ENCODE results near the gene KIF26A. TPM values are rescaled to one million over a fixed set of nuclear protein-coding genes. Genes with fewer than 3 reads are reported as not detected.

Gene KIF26A
- total RNA-seq, 1 donor from 2014 or later = 5.9 TPM

- DNase-seq (peak; percentile 35), ATAC-seq (no peak)
- Histone ChIP-seq H3K36me3 (no peaks in the 10 kb centered on the region), H3K4me3 (no peak overlapping the region), H3K27me3 (no peaks in the 10 kb centered on the region), H3K4me1 (peaks cover 2% of the 10 kb centered on the region), H3K9me3 (no peaks in the 10 kb centered on the region), H3K27ac (no peak overlapping the region)
- intact Hi-C loops (cut with DNase I) = no loop called here
- no peak for TF ChIP-seq CTCF (IDR thresholded peaks at IDR 0.05)
Measured at GRCh38 chr14:104226421-104227383, 88.3 kb downstream of the KIF26A start.

DNA sequence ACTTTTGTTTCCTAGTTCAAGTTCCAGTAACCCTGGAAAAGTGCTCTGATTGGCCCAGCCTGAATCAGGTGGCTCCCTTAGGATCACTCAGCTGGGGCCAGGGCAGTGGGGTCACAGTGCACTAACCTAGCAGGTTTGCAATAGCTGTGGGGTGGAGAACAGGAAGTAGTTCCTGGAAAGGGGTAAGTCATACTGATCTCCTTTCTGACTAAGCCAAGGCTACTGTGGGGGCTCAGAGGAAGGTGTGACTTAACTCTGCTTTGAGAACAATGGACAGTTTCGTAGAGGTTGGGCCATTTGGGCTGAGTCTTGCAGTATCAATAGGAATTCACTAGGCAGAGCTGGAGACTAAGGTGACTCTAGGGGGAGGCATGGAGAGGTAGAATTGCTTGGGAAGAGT is 89.4 kb downstream of the KIF26A start:
- no peaks in the 10 kb centered on the region for H3K36me3 ChIP-seq
- DNase-seq = peak; percentile 7
- no peaks in the 10 kb centered on the region for H3K9me3 ChIP-seq
- peaks cover 2% of the 10 kb centered on the region for H3K4me1 ChIP-seq
- no peak overlapping the region for H3K27ac ChIP-seq
- no peak overlapping the region for H3K4me3 ChIP-seq
- intact Hi-C loops (cut with DNase I) = no loop called here
- H3K27me3 ChIP-seq = no peaks in the 10 kb centered on the region
- no peak for ATAC-seq
- no peak for TF ChIP-seq CTCF (IDR thresholded peaks at IDR 0.05)

GRCh38 chr14:104228221-104228620 is 89.8 kb downstream of the KIF26A start:
- Histone ChIP-seq H3K9me3 (no peaks in the 10 kb centered on the region), H3K4me3 (no peak overlapping the region), H3K36me3 (no peaks in the 10 kb centered on the region), H3K27me3 (no peaks in the 10 kb centered on the region), H3K4me1 (peaks cover 2% of the 10 kb centered on the region), H3K27ac (no peak overlapping the region)
- no peak for ATAC-seq
- TF ChIP-seq CTCF (IDR thresholded peaks at IDR 0.05) = no peak
- intact Hi-C loops (cut with DNase I) = no loop called here
- DNase-seq = peak; percentile 40

DNA sequence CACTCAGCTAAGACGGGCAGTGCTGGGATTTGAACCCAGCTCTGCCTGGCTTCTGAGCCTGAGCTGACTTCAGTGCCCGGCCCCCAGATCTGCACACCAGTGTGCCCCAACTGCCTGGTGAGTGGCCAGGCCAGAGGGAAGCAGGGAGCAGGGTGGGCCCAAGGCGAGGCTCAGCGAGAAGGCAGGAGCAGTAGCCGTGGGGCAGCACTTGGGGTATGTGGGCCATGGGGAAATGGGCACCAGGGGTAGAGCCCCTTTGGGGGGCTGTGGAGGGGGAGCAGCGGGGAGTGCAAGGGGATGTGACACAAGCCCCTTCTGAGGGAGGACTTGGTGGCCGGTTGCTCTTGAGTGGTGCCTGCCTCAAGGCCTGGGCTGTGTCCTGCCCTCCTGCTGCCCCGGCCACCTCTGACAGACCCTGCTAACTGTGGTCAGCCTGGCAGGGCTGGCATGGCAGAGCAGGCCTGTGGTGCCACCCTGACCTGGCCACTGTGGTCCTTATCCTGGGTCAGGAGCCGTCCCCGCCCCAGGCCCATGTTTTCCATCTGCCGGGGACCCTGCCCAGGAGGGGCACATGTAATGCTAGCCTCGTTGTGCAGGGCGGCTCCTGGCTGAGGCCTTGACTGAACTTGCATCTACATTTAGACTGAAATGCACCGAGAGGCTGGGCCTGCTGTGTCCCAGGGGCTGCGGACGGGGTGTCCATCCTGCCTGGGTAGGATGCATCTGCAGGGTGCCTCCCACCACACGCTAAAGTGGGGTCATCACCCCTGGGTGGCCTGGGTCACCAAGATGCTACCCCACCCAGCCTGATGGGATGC is 90.5 kb downstream of the KIF26A start:
- intact Hi-C loops (cut with DNase I) = no loop called here
- Histone ChIP-seq H3K9me3 (peaks cover 1% of the 10 kb centered on the region), H3K4me1 (peaks cover 2% of the 10 kb centered on the region), H3K4me3 (no peak overlapping the region), H3K27me3 (no peaks in the 10 kb centered on the region), H3K36me3 (no peaks in the 10 kb centered on the region), H3K27ac (no peak overlapping the region)
- DNase-seq (no peak), ATAC-seq (no peak)
- TF ChIP-seq CTCF (IDR thresholded peaks at IDR 0.05) = no peak

GRCh38 chr14:104229534-104230055 is 91.2 kb downstream of the KIF26A start:
- DNase-seq (no peak), ATAC-seq (no peak)
- Histone ChIP-seq H3K4me3 (no peak overlapping the region), H3K4me1 (no peaks in the 10 kb centered on the region), H3K27me3 (no peaks in the 10 kb centered on the region), H3K27ac (no peak overlapping the region), H3K36me3 (no peaks in the 10 kb centered on the region), H3K9me3 (peaks cover 7% of the 10 kb centered on the region)
- intact Hi-C loops (cut with DNase I) = no loop called here
- no peak for TF ChIP-seq CTCF (IDR thresholded peaks at IDR 0.05)
